Measurements from ENCODE around the gene CSF1R. TPM values are rescaled to one million over a fixed set of nuclear protein-coding genes. Genes with fewer than 3 reads are reported as not detected.
A peak's percentile ranks its signal among the peaks of the same experiment; 100 is the strongest.

Gene CSF1R
- total and polyA plus RNA-seq, 2 of the 8 experiments (the other 6 are each of a cell fraction or from before 2014, with no cell fraction given) = 0.12 TPM; not detected in 1

DNA sequence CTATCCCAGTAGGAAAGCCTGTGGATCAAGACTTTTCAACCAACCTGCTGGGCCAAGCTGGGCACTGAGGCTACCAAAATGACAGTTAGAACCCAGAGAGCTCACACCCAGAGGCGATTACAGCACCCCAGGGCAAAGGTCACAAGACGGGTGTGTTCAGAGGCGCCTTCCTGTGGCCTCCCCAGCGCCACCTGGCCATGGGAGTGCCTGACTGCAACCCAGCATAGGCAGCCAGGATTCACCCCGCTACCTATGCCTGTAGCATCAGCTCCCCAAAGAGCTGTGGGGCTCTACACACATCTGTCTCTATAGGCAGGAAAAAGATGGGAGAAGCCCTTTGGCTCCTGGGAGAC lies 35.8 kb upstream of the CSF1R start:
- Histone ChIP-seq H3K9me3 (ENCODE audit: insufficient read depth in 2 of 2, low read depth in 1 of 2, low read length in 1 of 2) (no peaks in the 10 kb centered on the region), H3K79me2 (ENCODE audit: control insufficient read depth in 1 of 2, insufficient read depth in 2 of 2, low read length in 2 of 2) (no peaks in the 10 kb centered on the region), H2BK20ac (ENCODE audit: low read length) (no peak overlapping the region), H4K20me1 (replicated peaks in 1 of 2; ENCODE audit: control insufficient read depth in 1 of 2, insufficient read depth in 2 of 2, low read length in 2 of 2) (peaks cover 0 to 3% of the 10 kb centered on the region in 2 experiments), H2BK12ac (ENCODE audit: low read depth, low read length) (no peak overlapping the region), H4K91ac (replicated peaks; ENCODE audit: insufficient read length, low read length) (no peak overlapping the region), H3K27ac (ENCODE audit: low read depth, low read length) (no peak overlapping the region), H3K4ac (replicated peaks; ENCODE audit: insufficient read length, low read depth, low read length) (no peak overlapping the region), H3K23me2 (ENCODE audit: low read depth, low read length) (no peaks in the 10 kb centered on the region), H4K5ac (ENCODE audit: insufficient read length, low read depth, low read length) (no peak overlapping the region), H2BK15ac (ENCODE audit: low read length) (no peak overlapping the region), H3K56ac (replicated peaks; ENCODE audit: insufficient read length, low read depth, low read length) (no peak overlapping the region), H3K4me3 (ENCODE audit: extremely low read depth in 1 of 4, insufficient read depth in 2 of 4, low read depth in 3 of 4, low read length in 4 of 4) (no peak overlapping the region), H3K4me1 (replicated peaks in 1 of 4; ENCODE audit: control insufficient read depth in 3 of 4, insufficient read depth in 4 of 4, low read length in 3 of 4) (peaks cover 0 to 6% (median 2%) of the 10 kb centered on the region in 4 experiments; a peak in 3 of 7 replicates), H3K18ac (ENCODE audit: extremely low read depth, low read length) (no peak overlapping the region), H3K23ac (ENCODE audit: insufficient read length) (no peak overlapping the region), H2AFZ (ENCODE audit: low read length) (no peak overlapping the region), H2BK120ac (replicated peaks; ENCODE audit: low read depth, low read length) (no peak overlapping the region), H3K27me3 (replicated peaks in 1 of 4; ENCODE audit: control insufficient read depth in 3 of 4, extremely low read depth in 1 of 4, insufficient read depth in 3 of 4, low read length in 3 of 4) (no peaks in the 10 kb centered on the region), H3K14ac (ENCODE audit: insufficient read length) (no peak overlapping the region), H3K79me1 (ENCODE audit: low read depth, low read length) (no peaks in the 10 kb centered on the region), H2BK5ac (ENCODE audit: low read depth, low read length) (no peak overlapping the region), H3K36me3 (ENCODE audit: control insufficient read depth in 2 of 4, insufficient read depth in 4 of 4, low read length in 3 of 4) (no peaks in the 10 kb centered on the region), H2AK5ac (ENCODE audit: low read depth, low read length) (no peak overlapping the region), H3K4me2 (ENCODE audit: insufficient read depth in 1 of 2, low read depth in 2 of 2, low read length in 2 of 2) (no peak overlapping the region), H4K8ac (ENCODE audit: extremely low read depth, insufficient read depth, low read length) (no peak overlapping the region), H3K9ac (replicated peaks in 1 of 4; ENCODE audit: extremely low read depth in 1 of 4, low read depth in 3 of 4, low read length in 3 of 4) (no peak overlapping the region)
- CTCF ChIA-PET (ENCODE audit: partially characterized antibody) = interaction anchor here (0.7 to 16.9 kb wide), 33 partner anchors 8 to 362 kb away, joined by 3 to 188 read pairs (median 5); partner anchors contain the start of gene CSF1R
- FAIRE-seq (no peak), DNase-seq (ENCODE audit: low read depth in 1 of 2, low spot score in 2 of 2) (peak in 1 of 2 experiments; percentile 67)
- WGBS, 2 experiments (ENCODE audit: extremely low coverage in 1 of 2, insufficient coverage in 1 of 2, insufficient read length in 1 of 2, insufficient replicate concordance in 2 of 2, low coverage in 1 of 2, low lambda C conversion rate in 2 of 2, missing lambda C conversion rate in 1 of 2) = 47% methylated on average over 5 of the region's 5 CpGs; no CpG with 5 or more reads in 1 of the 2 experiments
- POLR2A ChIA-PET (ENCODE audit: partially characterized antibody) = interaction anchor here (1.2 kb wide), 1 partner anchor 25 kb away, joined by 4 read pairs; no protein-coding TSS in a partner anchor
- TF ChIP-seq GTF2F1 (IDR thresholded peaks at IDR 0.05; ENCODE audit: borderline replicate concordance, low read depth, low read length) (no peak), NANOG (IDR thresholded peaks at IDR 0.05; ENCODE audit: insufficient read depth, low read depth, low read length, poor library complexity, severe bottlenecking) (no peak), GABPA (IDR thresholded peaks at IDR 0.05; ENCODE audit: borderline replicate concordance, insufficient read depth, low read length) (no peak), CTCF (IDR thresholded peaks at IDR 0.05; ENCODE audit: control extremely low read depth in 1 of 3, insufficient read depth in 1 of 3, low read depth in 1 of 3, low read length in 3 of 3) (peak in 2 of 3 experiments; percentile 74 to 78; a peak in 3 of 4 replicates), CBX8 (IDR thresholded peaks at IDR 0.05; ENCODE audit: borderline replicate concordance, low read depth, low read length) (no peak), HDAC2 (IDR thresholded peaks at IDR 0.05; ENCODE audit: borderline replicate concordance in 1 of 2, low read depth in 2 of 2, low read length in 2 of 2) (no peak), RAD21 (IDR thresholded peaks at IDR 0.05 in 1 of 2, conservative IDR thresholded peaks at IDR 0.05 in 1 of 2; ENCODE audit: low read depth in 2 of 2, low read length in 2 of 2) (peak; percentile 57 to 67), BCL11A (IDR thresholded peaks at IDR 0.05; ENCODE audit: low read depth in 2 of 2, low read length in 2 of 2) (no peak), CHD1 (IDR thresholded peaks at IDR 0.05; ENCODE audit: low read depth, low read length) (no peak), POLR2AphosphoS5 (IDR thresholded peaks at IDR 0.05; ENCODE audit: low read depth, low read length) (no peak)
